Tibial artery (tissue), 4 donors: ENCODE measurements around the gene C6orf89.

ENCODE experiments used
- DNase-seq, 2 donors: peaks; one replicate each; pipeline ENCODE4 v3.0.0-alpha.2; 2019
- H3K27ac ChIP-seq, 2 donors: fragments of 200-600 bp; sonication (generic) in 1 of 2; 1 replicate in 1 of 2; 2 replicates in 1 of 2; pipeline ENCODE4 v1.5.1; 2018 to 2019; ENCODE audit warnings: mild to moderate bottlenecking in 1 of 2
- H3K27me3 ChIP-seq, 2 donors: fragments of 200-600 bp; sonication (generic) in 1 of 2; one replicate each; pipeline versions ENCODE4 v1.5.1 to v1.6.0; 2016 to 2019
- H3K36me3 ChIP-seq, 3 donors: fragments of 200-600 bp; sonication (generic) in 2 of 3; one replicate each; pipeline ENCODE4 v1.5.1; 2016 to 2019; ENCODE audit warnings: mild to moderate bottlenecking in 2 of 3
- H3K4me1 ChIP-seq, 4 donors: fragments of 200-600 bp; sonication (generic) in 2 of 4; 1 replicate in 3 of 4; 2 replicates in 1 of 4; pipeline ENCODE4 v1.5.1; 2016 to 2019
- H3K4me3 ChIP-seq, 2 donors: fragments of 200-600 bp; sonication (generic) in 1 of 2; 1 replicate in 1 of 2; 2 replicates in 1 of 2; pipeline ENCODE4 v1.5.1; 2018 to 2019; ENCODE audit warnings: mild to moderate bottlenecking in 2 of 2
- H3K9me3 ChIP-seq, 3 donors: fragments of 200-600 bp; sonication (generic) in 1 of 3; one replicate each; pipeline ENCODE4 v1.5.1; 2016 to 2019
- CTCF ChIP-seq, 2 experiments: fragments of 200-600 bp in 1 of 2; fragments of 450-650 bp in 1 of 2; IDR thresholded peaks; one replicate each; pipeline ENCODE4 v1.5.1; 2017 to 2019; ENCODE audit warnings: antibody characterized with exemption in 2 of 2, mild to moderate bottlenecking in 1 of 2, moderate library complexity in 1 of 2
- intact Hi-C: fragments of 100-400 bp; cut with DNase I; formaldehyde crosslinking; loops from one replicate; pipeline ENCODE4 v1.15.0; 2023; ENCODE audit warnings: low total_unique reads

The C6orf89 gene

GRCh38 chr6:36964908-36965307 lies 79.2 kb downstream of the C6orf89 start:
- TF ChIP-seq CTCF (IDR thresholded peaks at IDR 0.05), result no peak
- no peaks in the 10 kb centered on the region for H3K9me3 ChIP-seq
- H3K4me3 ChIP-seq, result no peak overlapping the region
- peaks cover 28 to 40% (median 37%) of the 10 kb centered on the region in 3 donors for H3K36me3 ChIP-seq
- peaks cover 0 to 20% (median 2%) of the 10 kb centered on the region in 4 donors for H3K4me1 ChIP-seq
- DNase-seq, result peak in 1 of 2 donors; percentile 45
- intact Hi-C loops, result no loop called here
- H3K27me3 ChIP-seq, result no peaks in the 10 kb centered on the region
- no peak overlapping the region for H3K27ac ChIP-seq

- DNase-seq, result peak in 1 of 2 donors; percentile 51
- Histone ChIP-seq H3K27ac (no peak overlapping the region), H3K4me1 (peaks cover 0 to 15% (median 2%) of the 10 kb centered on the region in 4 donors), H3K4me3 (no peak overlapping the region), H3K27me3 (no peaks in the 10 kb centered on the region), H3K9me3 (no peaks in the 10 kb centered on the region), H3K36me3 (peaks cover 52 to 63% (median 61%) of the 10 kb centered on the region in 3 donors)
- intact Hi-C loops, result no loop called here
- no peak for TF ChIP-seq CTCF (IDR thresholded peaks at IDR 0.05)
These were observed 81.5 kb downstream of the C6orf89 start for GRCh38 chr6:36967301-36967700.

- H3K36me3 ChIP-seq, result peaks cover 57 to 67% (median 65%) of the 10 kb centered on the region in 3 donors
- intact Hi-C loops, result no loop called here
- H3K4me1 ChIP-seq, result peaks cover 0 to 15% (median 2%) of the 10 kb centered on the region in 4 donors
- H3K27me3 ChIP-seq, result no peaks in the 10 kb centered on the region
- no peaks in the 10 kb centered on the region for H3K9me3 ChIP-seq
- TF ChIP-seq CTCF (IDR thresholded peaks at IDR 0.05), result no peak
- H3K4me3 ChIP-seq, result no peak overlapping the region
- H3K27ac ChIP-seq, result no peak overlapping the region
- peak in 1 of 2 donors; percentile 24 for DNase-seq
These were observed 82.0 kb downstream of the C6orf89 start for GRCh38 chr6:36967757-36968156.

- Histone ChIP-seq H3K4me3 (no peak overlapping the region), H3K36me3 (peaks cover 64 to 74% (median 72%) of the 10 kb centered on the region in 3 donors), H3K27me3 (no peaks in the 10 kb centered on the region), H3K9me3 (no peaks in the 10 kb centered on the region), H3K27ac (no peak overlapping the region), H3K4me1 (peaks cover 0 to 15% (median 2%) of the 10 kb centered on the region in 4 donors)
- intact Hi-C loops, result no loop called here
- DNase-seq, result peak; percentile 58 to 66
- no peak for TF ChIP-seq CTCF (IDR thresholded peaks at IDR 0.05)
These were observed 82.7 kb downstream of the C6orf89 start for GRCh38 chr6:36968266-36968977.

GRCh38 chr6:36969240-36969691 lies 83.5 kb downstream of the C6orf89 start:
- peak in 1 of 2 donors; percentile 62 for DNase-seq
- Histone ChIP-seq H3K27me3 (no peaks in the 10 kb centered on the region), H3K36me3 (peaks cover 72 to 82% (median 80%) of the 10 kb centered on the region in 3 donors), H3K27ac (no peak overlapping the region), H3K4me1 (peaks cover 0 to 7% (median 2%) of the 10 kb centered on the region in 4 donors), H3K9me3 (no peaks in the 10 kb centered on the region), H3K4me3 (no peak overlapping the region)
- intact Hi-C loops, result no loop called here
- no peak for TF ChIP-seq CTCF (IDR thresholded peaks at IDR 0.05)
